ENCODE results near the gene AQP6. TPM values are rescaled to one million over a fixed set of nuclear protein-coding genes. Genes with fewer than 3 reads are reported as not detected.
A peak's percentile ranks its signal among the peaks of the same experiment; 100 is the strongest.

Gene AQP6
- total RNA-seq, 1 donor from 2014 or later: 0.29 TPM

GRCh38 chr12:49943625-49943960, 29.2 kb upstream of the AQP6 start:
- Mint-ChIP-seq H3K9me3 (ENCODE audit: low read depth) (no peaks in the 10 kb centered on the region), H3K4me1 (ENCODE audit: low read depth) (peaks cover 33% of the 10 kb centered on the region), H3K27me3 (peaks cover 39% of the 10 kb centered on the region), H3K4me3 (ENCODE audit: low read depth) (no peak overlapping the region), H3K36me3 (ENCODE audit: insufficient read depth) (no peaks in the 10 kb centered on the region), H3K27ac (no peak overlapping the region)
- TF ChIP-seq CTCF (IDR thresholded peaks at IDR 0.05; ENCODE audit: unreplicated experiment): no peak
- DNase-seq (ENCODE audit: low spot score, unreplicated experiment): no peak

GRCh38 chr12:49944046-49944445, 28.7 kb upstream of the AQP6 start:
- DNase-seq (ENCODE audit: low spot score, unreplicated experiment): no peak
- no peak for TF ChIP-seq CTCF (IDR thresholded peaks at IDR 0.05; ENCODE audit: unreplicated experiment)
- Mint-ChIP-seq H3K9me3 (ENCODE audit: low read depth) (no peaks in the 10 kb centered on the region), H3K4me1 (ENCODE audit: low read depth) (peaks cover 28% of the 10 kb centered on the region), H3K27me3 (peaks cover 39% of the 10 kb centered on the region), H3K4me3 (ENCODE audit: low read depth) (no peak overlapping the region), H3K27ac (no peak overlapping the region), H3K36me3 (ENCODE audit: insufficient read depth) (no peaks in the 10 kb centered on the region)

- no peak overlapping the region for H3K27ac Mint-ChIP-seq
- no peaks in the 10 kb centered on the region for H3K9me3 Mint-ChIP-seq (ENCODE audit: low read depth)
- no peak for TF ChIP-seq CTCF (IDR thresholded peaks at IDR 0.05; ENCODE audit: unreplicated experiment)
- peaks cover 39% of the 10 kb centered on the region for H3K27me3 Mint-ChIP-seq
- no peak for DNase-seq (ENCODE audit: low spot score, unreplicated experiment)
- H3K36me3 Mint-ChIP-seq (ENCODE audit: insufficient read depth): no peaks in the 10 kb centered on the region
- H3K4me1 Mint-ChIP-seq (ENCODE audit: low read depth): peaks cover 23% of the 10 kb centered on the region
- no peak overlapping the region for H3K4me3 Mint-ChIP-seq (ENCODE audit: low read depth)
Observed at GRCh38 chr12:49944718-49945117, 28.0 kb upstream of the AQP6 start.

- Mint-ChIP-seq H3K4me3 (ENCODE audit: low read depth) (peak overlapping the region; percentile 61), H3K9me3 (ENCODE audit: low read depth) (no peaks in the 10 kb centered on the region), H3K4me1 (ENCODE audit: low read depth) (peaks cover 26% of the 10 kb centered on the region), H3K27me3 (peaks cover 39% of the 10 kb centered on the region), H3K27ac (peak overlapping the region; percentile 15), H3K36me3 (ENCODE audit: insufficient read depth) (no peaks in the 10 kb centered on the region)
- peak; percentile 90 for TF ChIP-seq CTCF (IDR thresholded peaks at IDR 0.05; ENCODE audit: unreplicated experiment)
- DNase-seq (ENCODE audit: low spot score, unreplicated experiment): peak; percentile 70
Observed at GRCh38 chr12:49945394-49946080, 27.2 kb upstream of the AQP6 start.

- H3K4me1 Mint-ChIP-seq (ENCODE audit: low read depth): peaks cover 29% of the 10 kb centered on the region
- H3K9me3 Mint-ChIP-seq (ENCODE audit: low read depth): no peaks in the 10 kb centered on the region
- H3K36me3 Mint-ChIP-seq (ENCODE audit: insufficient read depth): no peaks in the 10 kb centered on the region
- H3K4me3 Mint-ChIP-seq (ENCODE audit: low read depth): no peak overlapping the region
- no peak overlapping the region for H3K27ac Mint-ChIP-seq
- H3K27me3 Mint-ChIP-seq: peaks cover 39% of the 10 kb centered on the region
- TF ChIP-seq CTCF (IDR thresholded peaks at IDR 0.05; ENCODE audit: unreplicated experiment): no peak
- no peak for DNase-seq (ENCODE audit: low spot score, unreplicated experiment)
Observed at GRCh38 chr12:49946086-49946485, 26.7 kb upstream of the AQP6 start.
